HEK293 (cell line): ENCODE results near the gene FNDC11.

Experiments
- CTCF ChIP-seq: fragments of 450-650 bp; formaldehyde crosslinking; IDR thresholded peaks from 2 replicates; pipeline ENCODE4 v1.5.1; 2016; ENCODE audit warnings: missing biosample characterization, missing genetic modification characterization
- GLI4 ChIP-seq: fragments of 450-650 bp; formaldehyde crosslinking; IDR thresholded peaks from 2 replicates; pipeline ENCODE4 v1.5.1; 2016; ENCODE audit warnings: missing biosample characterization, missing genetic modification characterization
- PATZ1 ChIP-seq: fragments of 450-650 bp; formaldehyde crosslinking; IDR thresholded peaks from 2 replicates; pipeline ENCODE4 v1.5.1; 2016; ENCODE audit warnings: missing biosample characterization, missing genetic modification characterization
- SALL2 ChIP-seq: fragments of 450-650 bp; formaldehyde crosslinking; IDR thresholded peaks from 2 replicates; pipeline ENCODE4 v1.5.0; 2017; ENCODE audit warnings: missing biosample characterization, mild to moderate bottlenecking, missing genetic modification characterization, borderline replicate concordance
- SP7 ChIP-seq: fragments of 450-650 bp; formaldehyde crosslinking; IDR thresholded peaks from 2 replicates; pipeline ENCODE4 v1.5.1; 2016; ENCODE audit warnings: missing biosample characterization, missing genetic modification characterization
- YY1 ChIP-seq: fragments of 450-650 bp; formaldehyde crosslinking; IDR thresholded peaks from 2 replicates; pipeline ENCODE4 v1.5.1; 2018; ENCODE audit warnings: missing biosample characterization, missing genetic modification characterization
- ZBTB1 ChIP-seq: fragments of 450-650 bp; formaldehyde crosslinking; IDR thresholded peaks from 2 replicates; pipeline ENCODE4 v1.5.1; 2016; ENCODE audit warnings: missing biosample characterization, missing genetic modification characterization
- ZNF274 ChIP-seq, 2 experiments: fragments of 200-500 bp in 1 of 2; fragments of 450-650 bp in 1 of 2; sonication (Bioruptor generic) in 1 of 2; formaldehyde crosslinking in 1 of 2; IDR thresholded peaks; 2 replicates each; pipeline versions ENCODE4 v1.5.1 to v1.6.1; 2014 to 2016; ENCODE audit warnings: borderline replicate concordance in 1 of 2, inconsistent platforms in 1 of 2, low read length in 1 of 2, missing biosample characterization in 1 of 2, missing genetic modification characterization in 1 of 2
- ZNF280D ChIP-seq: fragments of 450-650 bp; formaldehyde crosslinking; IDR thresholded peaks from 2 replicates; pipeline ENCODE4 v1.5.1; 2016; ENCODE audit warnings: missing biosample characterization, missing genetic modification characterization
- ZNF394 ChIP-seq: fragments of 450-650 bp; formaldehyde crosslinking; IDR thresholded peaks from 2 replicates; pipeline ENCODE4 v1.5.1; 2016; ENCODE audit warnings: missing biosample characterization, missing genetic modification characterization, mild to moderate bottlenecking, moderate library complexity, borderline replicate concordance
- ZNF501 ChIP-seq: fragments of 450-650 bp; formaldehyde crosslinking; IDR thresholded peaks from 2 replicates; pipeline ENCODE4 v1.5.1; 2016; ENCODE audit warnings: missing biosample characterization, missing genetic modification characterization
- ZNF629 ChIP-seq: fragments of 450-650 bp; formaldehyde crosslinking; IDR thresholded peaks from 2 replicates; pipeline ENCODE4 v1.5.1; 2017; ENCODE audit warnings: missing biosample characterization, missing genetic modification characterization

- no peak for TF ChIP-seq CTCF (tag by site-specific recombination)
- no peak for TF ChIP-seq ZNF629
- no peak for TF ChIP-seq ZNF274 (IDR thresholded peaks at IDR 0.05; ENCODE audit: low read length)
- no peak for TF ChIP-seq ZNF274 (tag by site-specific recombination; IDR thresholded peaks at IDR 0.05; ENCODE audit: borderline replicate concordance)
- no peak for TF ChIP-seq ZNF394 (tag by site-specific recombination)
- TF ChIP-seq SP7 (tag by site-specific recombination), result no peak
- TF ChIP-seq GLI4 (tag by site-specific recombination), result no peak
- no peak for TF ChIP-seq PATZ1 (tag by site-specific recombination)
- no peak for TF ChIP-seq SALL2 (tag by site-specific recombination)
- no peak for TF ChIP-seq ZNF280D
- TF ChIP-seq ZNF501 (tag by site-specific recombination), result no peak
- no peak for TF ChIP-seq YY1 (tag by site-specific recombination)
- no peak for TF ChIP-seq ZBTB1 (tag by site-specific recombination)
Measured at GRCh38 chr20:63567136-63567385, 13.1 kb downstream of the FNDC11 start.
